NCI-H2171 (cell line): ENCODE data around the gene EPHA5.

Experiments used
- DNase-seq: peaks from one replicate; lab custom pipeline; 2025; lab: John Stamatoyannopoulos, UW

EPHA5 gene

GRCh38 chr4:65624651-65625050 lies 45.6 kb downstream of the EPHA5 start:
- no peak for DNase-seq

GRCh38 chr4:65623506-65623905 lies 46.8 kb downstream of the EPHA5 start:
- DNase-seq, result no peak

DNA sequence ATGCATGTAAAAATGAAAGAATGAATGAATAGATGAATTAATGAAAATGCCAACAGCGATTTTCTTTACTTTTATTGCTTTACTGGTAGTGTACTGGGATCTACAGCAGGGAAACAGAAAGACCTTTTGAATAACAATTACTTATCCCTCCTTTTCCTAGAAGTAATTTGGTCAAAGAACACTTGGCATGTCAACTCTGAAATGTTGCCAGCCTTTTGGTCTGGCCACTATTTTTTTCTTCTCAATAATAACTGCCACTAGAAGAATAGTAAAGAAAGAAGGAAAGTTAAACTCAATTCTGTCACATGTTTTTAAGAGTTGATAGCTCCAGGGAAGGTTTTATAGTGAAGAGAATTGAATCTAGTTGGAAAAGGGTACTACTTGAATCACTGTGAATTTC lies 52.9 kb downstream of the EPHA5 start:
- no peak for DNase-seq

DNA sequence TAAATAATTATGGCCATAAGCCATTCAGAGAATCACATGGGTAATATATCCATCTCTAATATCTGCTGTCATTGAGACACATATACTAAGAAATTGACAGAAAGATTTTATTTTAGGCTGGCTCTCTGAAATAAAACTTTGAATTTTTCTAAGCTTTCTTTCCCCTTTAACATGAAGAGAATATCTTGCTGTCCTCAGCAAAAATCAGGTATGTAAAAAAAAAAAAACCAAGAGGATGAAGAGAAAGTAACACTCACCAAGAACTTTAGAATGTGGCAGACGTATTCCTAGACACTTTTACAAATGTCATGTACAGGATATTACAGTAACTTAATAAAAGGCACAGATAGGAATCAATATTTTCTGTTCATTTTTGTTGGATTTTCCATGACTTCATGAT lies 65.8 kb downstream of the EPHA5 start:
- DNase-seq, result no peak

DNA sequence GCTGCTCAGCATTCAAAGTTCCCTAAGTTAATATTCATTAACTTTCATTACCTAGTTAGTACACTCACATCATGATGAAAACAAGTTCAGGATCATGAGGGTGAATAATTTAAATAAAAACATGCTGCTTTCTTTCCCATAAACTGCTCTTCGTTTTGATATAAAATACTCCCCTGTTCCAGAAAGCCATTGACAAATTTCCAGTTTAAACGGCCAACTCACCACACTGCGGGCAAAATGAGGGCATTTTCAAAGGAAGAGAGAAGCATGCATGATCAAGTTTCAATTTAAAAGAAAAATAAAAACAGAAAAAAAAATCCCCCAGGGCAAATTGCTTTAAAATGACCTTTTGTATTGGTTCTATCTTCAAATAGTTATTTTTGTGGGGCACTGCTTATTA lies 69.6 kb downstream of the EPHA5 start:
- no peak for DNase-seq

GRCh38 chr4:65599340-65599739 lies 70.9 kb downstream of the EPHA5 start:
- DNase-seq, result no peak

- DNase-seq, result no peak
These were observed 72.6 kb downstream of the EPHA5 start for GRCh38 chr4:65597697-65598096.

DNA sequence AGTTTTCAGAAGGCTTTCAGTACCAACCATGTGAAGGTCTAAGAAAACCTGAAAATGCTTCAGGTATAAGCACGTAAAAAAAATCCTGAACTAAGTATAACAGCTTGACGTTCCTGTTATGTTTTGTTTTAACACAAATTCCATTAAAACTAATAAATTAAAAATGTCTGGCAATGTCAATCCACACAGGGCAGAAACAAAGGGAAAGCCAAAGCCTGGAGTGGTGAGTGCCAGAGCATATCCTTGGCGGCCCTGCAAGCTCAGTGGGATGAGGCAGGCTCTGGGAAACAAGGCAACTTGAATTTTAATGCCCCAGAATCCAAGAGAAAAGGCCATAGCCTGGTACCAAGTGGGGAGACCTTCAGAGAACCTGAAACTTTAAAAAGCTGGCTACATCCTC lies 78.2 kb downstream of the EPHA5 start:
- DNase-seq, result no peak

GRCh38 chr4:65589921-65590320 lies 80.4 kb downstream of the EPHA5 start:
- DNase-seq, result no peak

DNA sequence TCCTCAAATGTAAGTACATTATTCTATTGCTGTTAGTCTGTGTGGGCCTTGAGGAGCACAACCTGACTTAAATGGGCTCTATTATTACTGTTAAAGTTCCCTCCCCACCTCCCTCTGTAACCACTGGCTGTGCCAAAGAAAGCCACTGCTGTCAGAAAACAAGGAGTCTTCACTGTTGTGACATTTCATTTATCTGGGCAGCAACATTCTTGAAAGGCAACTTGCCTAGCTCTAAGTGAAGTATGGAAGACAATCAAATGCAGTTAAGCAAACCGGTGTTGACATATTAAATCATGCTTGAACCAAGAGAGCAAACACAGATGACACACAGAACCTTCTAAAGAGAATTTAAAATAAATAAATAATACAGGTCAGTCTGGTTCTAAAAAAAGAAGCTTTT lies 81.0 kb downstream of the EPHA5 start:
- DNase-seq, result no peak

DNA sequence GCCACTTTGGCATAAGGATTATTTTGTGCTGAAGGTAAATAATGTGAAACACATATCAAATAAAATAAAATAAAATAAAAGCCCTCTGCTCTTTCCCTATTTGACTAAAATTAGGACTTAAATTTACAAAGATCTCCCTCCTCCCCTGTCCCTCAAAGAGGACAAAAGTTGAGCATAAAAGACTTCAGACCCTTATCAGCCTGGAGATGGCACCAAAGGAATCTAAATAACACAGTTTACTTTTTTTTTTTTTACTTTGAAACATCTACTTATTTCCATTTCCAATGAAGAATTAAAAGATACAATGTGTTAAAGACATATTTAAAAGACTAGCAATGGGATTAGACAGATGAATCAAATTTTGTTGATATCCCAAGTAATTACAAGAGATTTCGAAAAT lies 89.7 kb downstream of the EPHA5 start:
- DNase-seq, result no peak

DNA sequence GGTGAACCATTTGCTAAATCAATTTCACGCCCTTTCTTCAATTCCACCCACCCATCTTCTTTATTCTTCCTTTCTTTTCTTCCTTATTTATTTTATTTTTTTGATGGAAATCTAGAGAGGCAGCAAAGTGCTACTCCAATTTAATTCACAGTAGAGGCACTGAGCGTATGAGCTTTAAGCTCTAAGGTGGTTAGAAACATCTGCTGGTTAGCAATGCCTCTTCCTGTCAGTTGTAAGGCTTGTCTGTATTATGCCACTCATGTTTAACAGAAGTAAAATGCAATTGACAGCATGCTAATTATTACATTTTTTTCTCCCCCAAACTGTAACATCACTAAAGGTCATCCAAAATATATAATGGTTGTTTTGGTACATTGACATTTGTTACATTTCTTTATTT lies 103.8 kb downstream of the EPHA5 start:
- DNase-seq, result no peak

GRCh38 chr4:65561164-65561563 lies 109.1 kb downstream of the EPHA5 start:
- no peak for DNase-seq

GRCh38 chr4:65559270-65559669 lies 111.0 kb downstream of the EPHA5 start:
- no peak for DNase-seq

DNA sequence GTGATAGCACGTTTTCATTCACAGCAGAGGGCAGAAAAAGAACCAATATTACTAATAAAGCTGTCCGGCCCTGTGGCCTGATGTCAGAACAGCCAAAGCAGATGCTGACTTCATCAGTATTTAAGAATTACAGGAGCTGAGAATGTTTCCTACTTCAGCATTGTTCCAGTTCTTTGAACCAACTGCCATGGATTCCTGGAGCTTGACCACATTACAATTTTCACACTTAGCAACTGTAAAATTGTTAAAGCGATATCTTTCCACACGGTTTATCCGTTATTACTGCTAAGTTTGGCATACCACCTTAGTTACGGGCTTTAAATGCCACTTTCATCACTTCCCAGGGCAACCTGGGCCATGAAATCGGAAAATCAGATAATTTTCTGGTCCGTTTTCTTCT lies 118.2 kb downstream of the EPHA5 start:
- DNase-seq, result no peak

DNA sequence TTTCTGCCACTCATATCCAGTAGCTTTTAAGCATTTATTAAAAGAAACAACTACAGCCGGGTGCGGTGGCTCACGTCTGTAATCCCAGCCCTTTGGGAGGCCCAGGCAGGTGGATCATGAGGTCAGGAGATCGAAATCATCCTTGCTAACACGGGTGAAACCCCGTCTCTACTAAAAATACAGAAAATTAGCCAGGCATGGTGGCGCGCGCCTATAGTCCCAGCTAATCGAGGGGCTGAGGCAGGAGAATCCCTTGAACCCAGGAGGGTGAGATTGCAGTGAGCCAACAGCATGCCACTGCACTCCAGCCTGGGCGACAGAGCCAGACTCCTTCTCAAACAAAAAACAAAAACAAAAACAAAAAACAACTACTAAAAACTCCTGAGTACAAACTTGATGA lies 119.8 kb downstream of the EPHA5 start:
- no peak for DNase-seq

GRCh38 chr4:65546882-65547416 lies 123.3 kb downstream of the EPHA5 start:
- no peak for DNase-seq

- no peak for DNase-seq
These were observed 131.7 kb downstream of the EPHA5 start for GRCh38 chr4:65538571-65538970.

DNA sequence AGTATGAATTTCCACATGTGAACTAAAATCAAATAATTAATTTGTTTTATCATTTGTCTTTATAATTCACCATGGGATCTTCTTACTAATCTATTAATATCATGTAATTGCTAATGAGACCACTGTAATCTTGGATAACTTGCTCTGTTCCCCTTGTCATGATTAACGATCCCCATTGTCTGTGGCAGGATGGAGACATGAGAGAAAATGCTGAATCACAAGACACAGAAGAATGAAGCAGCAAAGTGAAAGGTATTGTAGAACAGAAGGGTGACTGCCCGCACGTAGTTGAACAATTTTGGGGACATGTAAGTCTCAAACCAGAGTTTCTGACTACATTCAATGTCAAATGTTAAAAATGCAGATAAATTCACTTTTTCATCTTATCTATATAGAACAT lies 135.2 kb downstream of the EPHA5 start:
- no peak for DNase-seq

DNA sequence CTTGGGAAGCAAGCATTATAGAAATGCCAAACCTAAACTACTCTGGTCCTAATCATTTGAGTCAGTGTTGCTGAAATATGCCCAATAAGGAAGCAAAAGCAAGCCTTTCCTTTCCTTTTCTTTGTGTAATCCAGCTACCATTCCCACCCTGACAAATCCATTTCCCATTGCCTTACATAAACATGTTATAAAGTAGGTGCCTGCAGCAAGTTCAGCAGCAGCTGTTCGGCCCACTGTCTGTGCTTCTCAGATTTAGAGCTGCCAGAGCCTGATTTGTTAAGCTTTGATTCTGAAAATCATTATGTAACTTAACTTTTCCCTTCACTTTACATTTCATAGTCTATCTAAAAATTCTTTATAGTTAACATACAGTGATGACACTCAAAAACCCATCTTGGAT lies 148.6 kb downstream of the EPHA5 start:
- DNase-seq, result no peak

DNA sequence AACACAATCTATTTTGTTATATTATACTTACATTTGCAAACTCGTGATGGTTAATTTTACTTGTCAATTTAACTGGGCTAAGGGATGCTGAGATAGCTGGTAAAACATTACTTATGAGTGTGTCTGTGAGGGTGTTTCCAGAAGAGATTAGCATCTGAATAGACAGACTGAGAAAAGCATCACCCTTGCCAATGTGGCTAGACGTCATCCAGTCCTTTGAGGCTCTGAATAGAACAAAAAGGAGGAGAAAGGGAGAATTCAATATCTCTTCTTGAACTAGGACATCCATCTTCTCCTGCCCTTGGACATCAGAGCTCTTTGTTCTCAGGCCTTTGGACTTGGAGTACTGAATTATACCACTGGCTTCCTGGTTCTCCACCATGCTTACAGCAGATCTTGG lies 154.6 kb downstream of the EPHA5 start:
- no peak for DNase-seq

DNA sequence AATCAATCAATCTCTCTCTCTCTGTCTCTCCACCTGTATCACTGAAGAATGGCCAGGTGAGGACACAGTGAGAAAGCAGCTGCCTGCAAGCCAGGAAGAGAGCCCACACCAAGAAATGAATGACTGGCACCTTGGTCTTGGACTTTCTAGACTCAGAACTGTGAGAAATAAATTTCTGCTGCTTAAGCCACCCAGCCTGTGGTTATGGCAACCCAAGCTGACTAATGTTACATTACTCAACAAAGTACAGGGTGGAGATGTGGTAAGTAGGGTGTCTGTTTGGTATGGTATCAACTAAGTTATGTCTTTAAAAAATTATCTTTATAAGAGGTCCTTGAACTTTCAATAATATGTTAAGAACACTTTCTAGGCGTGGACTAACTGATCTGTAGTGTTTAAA lies 159.3 kb downstream of the EPHA5 start:
- DNase-seq, result no peak

DNA sequence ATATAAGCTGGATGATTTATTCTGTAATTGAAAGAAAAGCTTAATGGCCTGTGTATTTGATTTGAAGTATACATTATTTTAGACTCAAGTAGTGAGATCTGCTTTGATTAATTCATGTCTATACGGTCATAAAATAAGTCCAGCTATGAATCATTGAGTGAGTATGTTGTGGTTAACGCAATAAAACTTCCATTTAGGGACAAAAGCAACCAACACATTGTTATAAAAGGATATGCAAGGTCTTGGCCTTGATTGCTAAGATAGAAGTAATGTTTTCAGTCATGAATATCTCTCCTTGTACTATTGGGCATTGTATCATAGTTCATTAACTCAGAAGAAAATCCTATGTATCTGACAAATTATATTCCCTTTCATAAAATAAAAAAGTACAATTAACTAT lies 162.1 kb downstream of the EPHA5 start:
- no peak for DNase-seq

DNA sequence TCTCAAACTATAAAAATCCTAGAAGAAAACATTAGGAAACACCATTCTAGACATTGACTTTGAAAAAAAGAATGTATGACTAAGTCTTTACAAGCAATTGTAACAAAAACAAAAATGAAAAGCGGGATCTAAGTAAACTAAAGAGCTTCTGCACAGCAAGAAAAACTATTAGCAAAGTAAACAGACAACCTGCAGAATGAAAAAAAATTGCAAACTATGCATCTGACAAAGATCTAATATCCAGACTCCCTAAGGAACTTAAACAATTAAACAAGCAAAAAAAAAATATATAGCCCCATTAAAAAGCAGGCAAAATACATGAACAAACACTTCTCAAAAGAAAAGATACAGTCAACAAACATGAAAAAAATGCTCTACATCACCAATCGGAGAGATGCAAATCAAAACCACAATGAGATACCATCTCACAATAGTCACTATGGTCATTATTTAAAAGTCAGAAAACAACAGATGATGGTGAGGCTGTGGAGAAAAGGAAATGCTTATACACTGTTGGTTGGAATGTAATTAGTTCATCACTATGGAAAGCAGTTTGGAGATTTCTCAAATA lies 168.1 kb downstream of the EPHA5 start:
- no peak for DNase-seq

- DNase-seq, result no peak
These were observed 171.7 kb downstream of the EPHA5 start for GRCh38 chr4:65498606-65499005.
